Tongue (tissue), 2 donors: ENCODE results near the gene EML6. TPM values are rescaled to one million over a fixed set of nuclear protein-coding genes. Genes with fewer than 3 reads are reported as not detected.
A peak's percentile ranks its signal among the peaks of the same experiment; 100 is the strongest.

Experiments
- DNase-seq: peaks from one replicate; pipeline ENCODE4 v3.0.0-alpha.2; 2015
- total RNA-seq: library from RNA; depleted of rRNA; stranded (reverse); fragments of >200 nt; gene quantifications from one replicate; pipeline ENCODE4 v1.2.3, GENCODE V29; 2014

EML6 gene
- total RNA-seq, 1 donor from 2014 or later, result 10.8 TPM

DNA sequence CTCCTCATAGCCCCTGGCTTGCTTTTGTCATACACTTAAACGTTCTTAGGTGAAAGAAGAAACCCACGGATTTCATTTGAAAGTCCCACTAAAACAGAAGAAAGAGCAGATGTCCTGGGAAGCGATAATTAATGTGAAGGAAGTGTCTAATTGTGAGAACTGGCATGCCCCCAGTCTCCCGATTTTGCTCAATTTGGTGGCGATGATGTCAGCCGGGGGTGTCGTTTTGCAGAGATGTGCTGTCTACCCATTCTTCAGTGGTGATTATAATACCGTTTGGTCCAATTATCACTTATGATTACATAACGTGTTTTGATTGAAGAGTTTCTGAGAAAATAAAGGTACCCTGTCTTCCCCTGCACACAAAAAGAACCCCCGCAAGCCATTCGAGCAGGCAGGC lies 223.7 kb downstream of the EML6 start:
- DNase-seq, result no peak

DNA sequence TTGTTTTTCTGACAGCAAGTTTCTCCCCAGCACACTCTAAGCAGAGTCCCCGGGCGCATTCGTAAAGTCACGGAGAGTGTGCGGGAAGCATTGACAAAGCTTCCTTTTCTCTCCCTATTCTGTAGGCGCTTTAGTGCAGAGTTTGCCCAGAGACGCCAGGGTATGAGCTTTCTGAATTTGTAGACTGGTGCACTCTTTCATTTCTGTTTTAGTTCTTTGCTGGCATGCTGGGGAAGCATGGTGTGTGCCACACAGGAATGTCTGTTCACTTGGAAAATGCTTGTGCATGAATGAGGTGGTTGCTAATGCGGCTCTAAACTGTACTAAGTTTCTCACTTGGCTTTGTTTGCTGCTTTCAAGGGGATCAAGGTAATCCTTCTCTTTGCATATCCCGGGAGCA lies 224.2 kb downstream of the EML6 start:
- no peak for DNase-seq

DNA sequence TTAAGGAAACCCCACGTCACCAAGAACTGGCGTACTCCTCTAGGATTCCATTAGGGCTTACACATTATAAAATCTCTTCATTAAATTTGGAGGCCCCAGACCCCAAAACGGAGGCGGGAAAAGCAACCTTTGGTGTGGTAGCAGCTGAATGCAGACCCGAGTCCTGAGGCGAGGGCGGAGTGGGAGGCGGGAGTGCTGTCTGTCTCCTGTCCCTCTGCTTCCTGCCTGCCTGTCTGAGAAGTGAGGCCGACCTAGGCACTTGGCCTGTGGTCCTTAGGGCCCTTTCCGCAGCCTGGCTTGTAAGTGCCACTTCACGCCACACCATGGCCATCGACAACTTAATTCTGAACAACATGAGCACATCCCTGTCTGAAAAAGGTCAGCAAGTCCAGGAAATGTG lies 224.7 kb downstream of the EML6 start:
- no peak for DNase-seq

DNA sequence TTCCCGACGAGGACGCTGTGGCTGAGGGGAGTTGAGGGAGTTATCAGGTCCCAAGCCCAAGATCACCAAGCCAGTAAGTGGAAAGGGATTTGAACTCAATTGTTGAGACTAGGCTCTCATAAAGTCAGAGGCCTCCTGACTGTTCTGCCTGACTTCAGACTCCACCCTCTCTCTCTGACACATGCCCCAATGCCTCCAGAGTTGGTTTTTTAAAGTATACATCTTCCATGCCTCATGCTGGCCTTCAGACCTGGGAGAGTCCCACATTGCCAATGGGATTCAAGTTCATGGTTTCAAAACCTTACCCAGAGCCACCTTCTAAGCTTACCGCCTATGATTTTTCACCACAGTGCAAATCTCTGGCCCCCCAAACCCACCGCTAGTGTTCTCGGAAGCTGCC lies 226.0 kb downstream of the EML6 start:
- DNase-seq, result no peak

DNA sequence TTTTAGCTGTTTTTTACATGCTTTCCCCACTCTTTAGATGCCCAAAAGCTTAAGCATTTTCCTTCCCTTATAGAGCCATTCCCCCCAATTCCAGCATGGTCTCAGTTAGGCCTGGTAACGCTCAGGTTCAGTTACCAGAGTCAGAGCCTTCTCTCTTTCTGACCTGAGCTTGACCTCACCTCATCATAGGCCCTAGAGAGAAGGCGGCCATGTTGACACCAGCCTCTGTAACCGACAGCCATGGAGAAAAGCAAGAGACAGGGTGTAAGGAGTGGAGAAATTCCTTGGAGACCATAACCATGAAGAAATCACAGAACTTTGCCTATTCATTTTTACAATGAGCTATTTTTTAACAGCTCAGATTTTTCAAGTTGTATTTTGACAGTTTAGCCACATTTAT lies 227.3 kb downstream of the EML6 start:
- DNase-seq, result no peak

DNA sequence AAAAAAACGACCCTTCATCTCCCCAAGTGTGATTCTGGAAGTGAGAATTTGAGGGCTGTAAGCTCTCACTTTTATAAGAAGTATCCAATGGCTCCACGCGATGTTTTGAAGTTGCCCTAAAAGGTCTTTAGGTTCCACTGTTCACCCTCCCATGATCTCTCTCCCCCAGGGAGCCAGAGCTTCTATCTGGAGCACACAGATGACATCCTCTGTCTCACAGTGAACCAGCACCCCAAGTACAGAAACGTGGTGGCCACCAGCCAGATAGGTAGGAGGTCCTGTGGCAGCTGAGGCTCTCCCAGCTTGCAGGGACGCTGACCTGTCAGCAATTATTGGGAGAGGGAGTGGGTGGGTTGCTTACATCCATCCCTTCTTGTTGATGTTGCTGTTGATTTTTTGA lies 229.0 kb downstream of the EML6 start:
- DNase-seq, result no peak

DNA sequence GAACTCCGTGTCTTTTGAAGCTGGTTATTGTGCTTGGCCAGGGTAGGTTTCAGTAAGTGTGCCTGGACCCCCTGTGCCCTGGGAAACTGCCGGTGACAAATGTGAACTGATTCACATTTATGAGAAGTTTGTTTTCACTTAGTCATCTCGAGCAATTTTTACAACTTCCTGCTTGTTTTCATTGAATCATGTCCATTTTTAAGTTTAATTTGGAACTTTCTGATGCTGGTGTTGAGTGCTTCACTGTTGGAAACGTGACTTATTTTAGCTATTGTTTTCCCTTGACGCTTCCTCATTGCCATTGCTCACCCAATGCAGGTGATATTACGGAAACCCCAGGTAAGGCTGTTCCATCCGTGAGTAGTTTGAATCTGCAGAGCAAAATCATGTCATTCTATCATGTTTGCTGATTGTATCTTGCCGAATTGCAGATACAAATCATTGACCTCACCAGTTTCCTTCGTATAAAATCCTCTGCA lies 229.6 kb downstream of the EML6 start:
- no peak for DNase-seq

DNA sequence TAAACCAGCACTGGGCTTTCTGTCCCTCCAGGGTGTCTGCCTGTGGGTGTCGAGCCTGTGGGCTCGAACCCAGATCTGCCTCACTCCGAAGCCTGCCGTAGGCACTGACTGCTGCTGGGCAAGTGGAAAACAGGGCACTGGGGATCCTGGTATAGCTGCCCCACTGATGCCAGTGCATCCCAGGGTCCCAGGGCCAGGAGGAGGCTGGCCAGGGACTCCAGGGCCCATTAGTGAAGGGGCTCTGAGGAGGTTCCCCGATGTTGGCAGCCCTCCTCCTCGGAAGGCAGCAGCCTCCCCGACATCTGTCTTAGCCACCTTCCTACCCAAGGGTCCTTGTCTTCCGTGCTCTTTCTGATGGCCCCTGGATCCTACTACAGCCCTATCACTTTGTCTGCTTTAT lies 230.7 kb downstream of the EML6 start:
- DNase-seq, result no peak

DNA sequence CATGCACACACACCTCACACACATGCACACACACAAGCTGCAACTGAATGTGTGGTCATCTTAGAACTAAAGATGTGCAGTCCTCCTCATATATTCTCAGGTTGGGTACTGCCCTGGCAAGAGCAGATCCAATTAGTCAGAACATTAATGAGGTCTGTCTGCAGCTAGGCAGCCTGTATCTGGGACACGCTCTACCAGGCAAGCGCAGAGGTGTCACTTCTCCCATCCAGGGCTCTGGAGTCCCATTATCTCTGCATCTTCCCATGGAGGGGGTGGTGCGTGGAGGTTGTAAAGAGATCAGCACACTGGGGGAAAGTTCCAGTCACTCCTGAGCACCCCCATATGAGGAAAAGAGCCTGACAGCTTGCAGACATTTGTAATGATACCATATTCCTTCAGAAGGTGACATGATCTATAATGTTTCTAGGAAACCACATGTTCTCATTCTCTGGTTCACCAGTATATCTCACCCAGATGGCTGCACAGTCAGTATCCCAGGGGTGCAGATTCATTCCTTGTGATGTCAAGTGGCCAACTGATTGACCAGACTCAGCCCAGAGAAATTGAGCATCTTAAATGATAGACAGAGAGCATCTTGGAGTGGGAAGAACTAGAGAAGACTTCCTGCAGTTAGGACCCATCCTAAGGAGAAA lies 231.4 kb downstream of the EML6 start:
- DNase-seq, result no peak

DNA sequence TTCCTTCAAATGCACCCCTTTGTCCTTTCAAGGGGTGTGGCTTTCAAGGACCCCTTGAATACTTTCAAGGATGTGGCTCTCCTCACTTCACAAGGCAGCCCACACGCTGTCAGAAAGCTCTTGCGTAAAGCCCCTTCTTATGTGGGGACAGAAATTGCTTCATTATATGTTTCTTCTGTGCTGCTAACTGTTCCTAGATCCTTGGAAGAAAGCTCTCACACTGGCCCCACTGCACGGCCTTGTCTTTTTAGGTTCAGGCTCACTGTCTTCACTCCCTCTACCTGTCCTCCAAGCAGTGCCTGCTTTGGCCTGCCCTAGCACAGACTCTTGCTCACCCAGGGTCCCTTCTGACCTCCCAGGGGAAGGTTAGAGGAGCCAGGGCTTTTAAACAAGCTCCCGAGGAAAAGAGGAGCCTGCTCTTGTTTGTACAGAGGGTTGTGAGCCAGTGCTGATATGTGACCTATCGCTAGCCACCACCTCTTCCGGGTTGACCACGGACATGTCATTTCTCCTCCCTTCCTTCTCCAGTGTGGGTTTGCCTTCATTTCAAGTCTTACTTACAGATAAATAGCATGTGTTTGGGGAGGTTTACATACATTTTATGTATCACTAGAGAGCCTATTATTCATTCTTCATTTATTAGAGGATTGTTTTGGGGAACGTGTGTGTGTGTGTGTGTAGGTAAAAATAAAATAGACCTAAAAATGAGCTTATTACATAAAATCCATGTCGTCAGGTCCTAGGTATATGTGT lies 232.1 kb downstream of the EML6 start:
- no peak for DNase-seq

DNA sequence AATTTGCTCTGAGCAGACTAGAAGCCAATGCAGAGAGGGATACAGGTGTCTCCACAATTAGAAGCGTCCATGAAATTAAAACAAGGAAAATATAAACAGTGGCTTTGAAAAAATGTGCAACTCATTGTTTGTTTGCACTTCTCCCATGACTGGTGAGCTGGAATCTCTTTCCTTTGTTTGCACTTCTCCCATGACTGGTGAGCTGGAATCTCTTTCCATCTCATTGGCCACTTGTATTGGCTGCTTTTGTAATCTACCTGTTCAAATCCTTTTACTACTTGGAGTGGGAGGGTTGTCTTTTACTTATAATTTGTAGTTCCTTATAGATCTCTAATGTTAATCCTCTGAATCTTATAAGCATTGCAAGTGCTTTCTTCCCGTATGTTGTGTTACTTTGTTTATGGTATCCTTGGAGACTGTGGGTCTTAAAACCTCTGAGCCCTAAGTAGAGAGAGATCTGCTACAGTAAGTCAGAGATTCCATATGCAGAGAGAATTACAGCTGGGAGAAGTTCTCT lies 232.7 kb downstream of the EML6 start:
- DNase-seq, result peak; percentile 43

DNA sequence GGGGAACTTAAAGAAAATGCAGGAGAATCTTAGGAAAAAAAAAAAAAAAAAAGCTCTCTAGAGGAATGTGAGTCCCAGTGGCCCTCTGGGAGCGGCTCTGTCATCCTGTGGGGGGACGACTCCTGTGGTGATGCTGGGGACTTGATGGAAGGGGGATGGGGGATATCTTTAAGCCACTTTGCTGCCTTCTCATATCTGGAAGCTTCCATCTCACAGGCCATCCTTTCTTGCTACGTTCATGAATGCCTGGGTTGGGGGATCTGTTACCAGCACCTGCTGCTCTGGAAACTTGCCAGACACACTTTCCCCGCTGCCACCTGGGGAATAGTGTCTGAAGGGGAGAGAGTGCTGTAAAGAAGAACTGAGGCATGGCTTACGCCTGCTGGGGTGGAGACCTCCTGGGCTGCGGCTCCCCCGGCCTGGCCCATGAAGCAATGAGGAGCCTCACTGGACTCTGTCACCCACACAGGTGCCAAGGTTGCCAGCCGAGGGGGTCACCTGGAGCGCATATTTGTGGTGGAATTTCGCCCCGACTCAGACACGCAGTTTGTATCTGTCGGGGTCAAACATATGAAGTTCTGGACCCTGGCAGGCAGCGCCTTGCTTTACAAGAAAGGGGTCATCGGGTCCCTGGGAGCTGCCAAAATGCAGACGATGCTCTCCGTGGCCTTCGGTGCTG lies 234.0 kb downstream of the EML6 start:
- DNase-seq, result peak; percentile 53

DNA sequence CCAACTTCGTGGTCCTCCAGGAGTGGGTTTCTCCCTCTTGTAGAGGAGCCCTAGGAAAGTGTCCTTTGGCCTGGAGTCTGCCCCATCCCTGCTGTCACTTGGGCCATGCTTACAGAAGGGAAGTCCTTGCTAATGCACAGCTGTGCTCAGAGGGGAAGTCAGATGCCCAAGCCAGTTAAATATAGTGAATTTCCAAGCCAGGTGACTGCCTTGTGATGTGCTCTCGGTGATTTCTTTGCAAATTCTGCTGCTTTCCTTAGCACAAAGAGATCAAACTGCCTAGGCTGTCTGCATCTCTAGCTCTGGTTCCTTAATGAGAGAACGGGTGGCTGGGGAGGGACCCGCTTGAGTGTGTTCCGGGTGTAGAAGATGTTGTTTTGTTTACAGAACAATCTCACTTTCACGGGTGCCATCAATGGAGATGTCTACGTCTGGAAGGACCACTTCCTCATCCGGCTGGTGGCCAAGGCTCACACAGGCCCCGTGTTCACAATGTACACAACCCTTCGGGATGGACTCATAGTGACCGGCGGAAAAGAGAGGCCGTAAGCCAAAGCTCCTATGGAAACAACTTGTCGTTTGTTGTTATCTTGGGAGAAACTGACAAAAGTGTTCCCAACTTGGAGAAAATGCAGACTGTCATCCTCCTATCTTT lies 235.4 kb downstream of the EML6 start:
- DNase-seq, result no peak

DNA sequence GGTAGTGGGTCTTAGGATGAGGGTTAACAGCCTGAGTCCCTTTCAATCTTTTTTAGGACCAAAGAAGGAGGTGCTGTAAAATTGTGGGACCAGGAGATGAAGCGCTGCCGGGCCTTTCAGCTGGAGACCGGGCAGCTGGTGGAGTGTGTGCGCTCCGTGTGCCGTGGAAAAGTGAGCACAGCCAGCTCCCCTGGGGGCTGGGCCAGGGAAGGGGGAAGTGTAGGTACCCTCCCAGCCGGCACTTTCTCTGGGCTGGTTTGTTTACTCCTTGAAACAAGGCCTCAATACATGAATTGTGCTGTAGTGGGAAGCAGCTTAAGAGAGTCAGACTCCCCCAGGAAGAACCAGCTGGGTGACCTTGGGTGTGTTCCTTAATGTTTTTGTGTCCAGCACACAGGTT lies 236.7 kb downstream of the EML6 start:
- DNase-seq, result no peak

DNA sequence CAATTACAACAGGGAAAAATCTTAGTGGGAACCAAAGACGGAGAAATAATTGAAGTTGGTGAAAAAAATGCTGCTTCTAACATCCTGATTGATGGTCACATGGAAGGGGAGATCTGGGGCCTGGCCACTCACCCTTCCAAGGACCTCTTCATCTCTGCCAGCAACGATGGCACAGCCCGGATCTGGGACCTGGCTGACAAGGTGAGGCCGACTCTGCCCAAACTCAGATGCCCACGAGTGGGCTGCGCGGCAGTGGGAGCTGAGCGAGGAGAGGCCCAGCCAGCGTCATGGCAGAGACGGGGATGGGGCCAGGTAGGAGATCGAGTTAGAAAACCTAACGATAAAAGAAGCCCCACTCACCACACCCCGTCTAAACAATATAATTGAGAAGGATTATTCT lies 239.0 kb downstream of the EML6 start:
- DNase-seq, result no peak

DNA sequence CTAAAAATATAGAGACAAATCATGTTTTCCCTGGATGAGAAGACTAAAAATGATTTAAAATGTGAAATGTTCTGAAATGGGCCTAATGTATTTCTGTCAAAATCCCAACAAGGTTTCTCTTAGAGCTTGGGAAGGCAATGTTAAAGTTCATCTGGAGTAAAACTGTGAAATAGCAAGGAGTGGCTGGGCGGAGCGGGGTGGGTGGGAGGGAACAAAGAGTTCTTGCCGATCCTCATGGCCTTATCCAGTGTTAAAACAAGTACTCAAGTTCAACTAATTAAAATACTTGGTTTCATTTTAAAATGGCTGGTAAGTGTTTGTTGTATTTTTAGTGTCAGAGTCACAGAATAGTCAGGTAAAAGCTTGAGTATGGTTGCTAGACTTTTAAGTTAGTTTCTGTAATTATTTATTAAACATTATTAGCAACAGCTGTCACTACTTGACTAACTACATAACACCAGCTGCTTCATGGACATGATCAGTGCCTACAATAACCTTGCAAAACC lies 239.5 kb downstream of the EML6 start:
- no peak for DNase-seq

DNA sequence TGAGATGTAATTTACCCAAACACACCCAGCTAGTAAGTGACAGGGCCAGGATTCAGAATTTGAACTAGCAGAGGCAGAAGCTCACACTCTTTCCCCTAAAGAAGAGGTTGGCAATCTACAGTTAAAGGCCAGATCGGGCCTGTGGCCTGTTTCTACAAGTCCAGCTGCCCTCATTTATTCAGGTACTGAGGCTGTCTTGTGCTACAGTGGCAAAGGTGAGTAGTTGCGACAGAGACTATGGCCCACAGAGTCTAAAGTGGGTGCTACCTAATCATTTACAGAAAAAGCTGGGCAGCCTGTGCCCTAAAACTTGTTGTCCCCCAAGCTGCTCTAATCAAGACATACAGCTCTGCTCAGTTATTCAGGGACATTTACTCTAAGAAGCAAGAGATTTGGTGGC lies 240.0 kb downstream of the EML6 start:
- DNase-seq, result no peak

DNA sequence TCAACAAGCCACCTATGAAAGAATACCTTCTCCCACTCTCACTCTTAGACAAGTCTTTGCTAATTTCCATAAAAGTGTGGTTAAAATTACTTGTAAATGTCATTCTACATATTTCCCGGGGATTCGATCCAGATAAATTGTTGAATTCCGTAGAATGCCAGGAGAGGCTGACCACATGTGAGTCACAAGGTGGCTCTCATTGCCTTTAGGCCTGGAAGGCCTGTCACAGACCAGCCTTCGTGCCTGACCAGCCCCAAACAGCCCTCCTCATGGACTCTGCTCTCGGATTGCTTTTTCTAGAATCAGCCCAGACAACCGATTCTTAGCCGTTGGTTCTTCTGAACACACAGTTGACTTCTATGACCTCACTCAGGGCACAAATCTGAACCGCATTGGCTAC lies 240.8 kb downstream of the EML6 start:
- DNase-seq, result no peak

DNA sequence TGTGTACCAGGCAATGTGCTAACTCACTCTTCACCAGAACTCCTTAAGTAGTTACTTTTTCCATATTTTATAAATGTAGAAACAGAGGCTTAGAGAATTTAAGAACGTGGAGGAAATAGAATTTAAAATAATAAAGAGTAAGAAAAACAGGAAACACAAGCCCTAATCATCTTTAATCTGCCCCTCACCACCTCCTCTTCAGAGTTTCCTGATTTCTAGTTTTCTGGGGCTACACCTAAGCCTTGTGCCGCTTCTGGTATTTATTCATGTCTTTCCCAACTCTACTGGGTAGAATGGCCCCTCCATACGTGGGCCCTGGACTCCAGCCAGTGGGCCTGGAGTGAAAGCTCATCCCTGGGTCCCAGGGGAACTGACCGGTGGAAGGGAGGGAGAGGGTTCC lies 241.4 kb downstream of the EML6 start:
- DNase-seq, result no peak

DNA sequence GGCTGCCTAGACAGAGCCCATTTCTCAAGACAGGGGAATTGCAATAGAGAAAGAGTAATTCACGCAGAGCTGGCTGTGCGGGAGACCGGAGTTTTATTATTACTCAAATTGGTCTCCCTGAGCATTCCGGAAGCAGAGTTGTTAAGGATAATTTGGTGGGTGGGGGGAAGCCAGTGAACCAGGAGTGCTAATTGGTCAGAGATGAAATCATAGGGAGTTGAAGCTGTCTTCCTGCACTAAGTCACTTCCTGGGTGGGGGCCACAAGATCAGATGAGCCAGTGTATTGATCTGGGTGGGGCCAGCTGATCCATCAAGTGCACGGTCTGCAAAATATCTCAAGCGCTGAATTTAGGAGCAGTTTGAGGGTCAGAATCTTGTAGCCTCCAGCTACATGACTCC lies 242.0 kb downstream of the EML6 start:
- DNase-seq, result no peak

DNA sequence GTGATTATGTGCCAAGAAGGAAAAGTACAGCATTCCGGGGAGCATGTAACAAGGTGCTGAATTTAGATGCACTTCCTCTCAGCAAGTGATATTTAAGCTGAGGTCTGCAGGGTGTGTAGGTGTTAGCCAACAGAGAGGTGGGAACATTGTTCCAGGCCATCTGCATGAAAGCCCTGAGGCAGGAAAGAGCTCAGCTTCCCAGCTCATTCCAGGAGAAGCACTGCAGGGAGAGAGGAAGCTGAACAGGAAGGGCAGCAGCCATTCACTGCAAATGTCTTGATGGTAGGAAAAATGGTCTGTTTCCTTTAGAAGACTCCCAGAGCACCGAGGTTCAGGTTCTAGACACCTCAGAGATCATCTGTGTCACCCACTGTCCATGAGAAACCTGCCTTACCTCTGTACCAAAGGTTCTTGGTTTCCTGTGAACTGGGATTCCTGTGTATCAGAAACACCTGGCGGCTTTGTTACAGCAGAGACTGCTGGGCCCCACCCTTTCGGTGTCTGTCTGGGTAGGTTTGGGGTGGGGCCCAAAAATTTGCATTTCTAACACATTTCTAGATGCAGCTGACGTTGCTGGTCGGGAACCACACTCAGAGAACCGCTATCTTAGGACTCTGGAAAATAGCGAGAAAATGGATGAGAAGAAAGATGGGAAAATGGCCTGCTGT lies 242.8 kb downstream of the EML6 start:
- no peak for DNase-seq

DNA sequence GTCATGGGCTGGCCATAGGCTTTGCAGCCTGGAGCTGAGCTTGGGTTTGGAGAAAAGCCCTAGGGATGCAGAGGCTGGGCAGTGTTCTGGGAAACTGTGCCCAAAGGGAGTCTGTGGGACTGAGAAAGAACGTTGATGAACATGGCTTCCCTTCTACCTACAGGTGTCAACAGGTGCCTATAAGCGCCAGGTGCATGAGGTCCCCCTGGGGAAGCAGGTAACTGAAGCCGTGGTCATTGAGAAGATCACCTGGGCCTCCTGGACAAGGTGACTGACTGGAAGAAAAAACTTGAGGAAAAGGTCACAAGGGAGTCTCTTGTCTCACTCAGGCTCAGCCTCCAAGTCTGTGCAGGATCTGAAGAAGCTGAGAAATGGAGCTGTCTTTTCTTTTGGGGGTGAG lies 243.4 kb downstream of the EML6 start:
- DNase-seq, result no peak
